Effector CD8-positive, alpha-beta T cell (primary cell): ENCODE results near the gene NKX6-2.
"Not testable (repeated sequence)": the region's sequence is repeated elsewhere in the genome, so short reads cannot be mapped to it uniquely, and the experiment has no call there.

Source experiments
- DNase-seq: peaks from one replicate; lab custom pipeline; 2025; lab: John Stamatoyannopoulos, UW

Gene NKX6-2

GRCh38 chr10:132780356-132780755 lies 5.6 kb downstream of the NKX6-2 start:
- no peak for DNase-seq

- DNase-seq: no peak
Measured at GRCh38 chr10:132779549-132780294, 6.2 kb downstream of the NKX6-2 start.

GRCh38 chr10:132777441-132777840 lies 8.5 kb downstream of the NKX6-2 start:
- no peak for DNase-seq

- no peak for DNase-seq
Measured at GRCh38 chr10:132776821-132777220, 9.1 kb downstream of the NKX6-2 start.

- no peak for DNase-seq
Measured at GRCh38 chr10:132776186-132776585, 9.8 kb downstream of the NKX6-2 start.

GRCh38 chr10:132774902-132775863 lies 10.8 kb downstream of the NKX6-2 start:
- no peak for DNase-seq

- no peak for DNase-seq
Measured at GRCh38 chr10:132774181-132774901, 11.6 kb downstream of the NKX6-2 start.

GRCh38 chr10:132772816-132773215 lies 13.1 kb downstream of the NKX6-2 start:
- DNase-seq: not testable (repeated sequence)

GRCh38 chr10:132770061-132771021 lies 15.6 kb downstream of the NKX6-2 start:
- no peak for DNase-seq

GRCh38 chr10:132768346-132769248 lies 17.4 kb downstream of the NKX6-2 start:
- DNase-seq: no peak

- no peak for DNase-seq
Measured at GRCh38 chr10:132766291-132766690, 19.7 kb downstream of the NKX6-2 start.

GRCh38 chr10:132765435-132765834 lies 20.5 kb downstream of the NKX6-2 start:
- no peak for DNase-seq

GRCh38 chr10:132764108-132764507 lies 21.8 kb downstream of the NKX6-2 start:
- no peak for DNase-seq

GRCh38 chr10:132763545-132763944 lies 22.4 kb downstream of the NKX6-2 start:
- no peak for DNase-seq

GRCh38 chr10:132762267-132762666 lies 23.7 kb downstream of the NKX6-2 start:
- no peak for DNase-seq

- no peak for DNase-seq
Measured at GRCh38 chr10:132761395-132762060, 24.4 kb downstream of the NKX6-2 start.

- DNase-seq: no peak
Measured at GRCh38 chr10:132758865-132759264, 27.1 kb downstream of the NKX6-2 start.

- DNase-seq: no peak
Measured at GRCh38 chr10:132757171-132757570, 28.8 kb downstream of the NKX6-2 start.

GRCh38 chr10:132756591-132756990 lies 29.4 kb downstream of the NKX6-2 start:
- DNase-seq: no peak
